Heart right ventricle (tissue), 16 donors: Measurements from ENCODE around the gene ERVV-1. TPM values are rescaled to one million over a fixed set of nuclear protein-coding genes. Genes with fewer than 3 reads are reported as not detected.

Source experiments
- ATAC-seq, 8 donors: fragments of 200-7000 bp; cut with Tn5 transposase; one replicate each; pipeline ENCODE4 v1.9.1; 2020; ENCODE audit warnings: mild to moderate bottlenecking in 8 of 8, moderate library complexity in 8 of 8, moderate number of reproducible peaks in 1 of 8
- DNase-seq, 2 donors: peaks; one replicate each; pipeline ENCODE4 v3.0.0-alpha.2; 2020
- H3K27ac ChIP-seq, 10 donors: fragments of 200-600 bp; sonication (generic) in 2 of 10; one replicate each; pipeline versions ENCODE4 v1.5.0 to v1.8.0; 2020 to 2022; ENCODE audit warnings: mild to moderate bottlenecking in 3 of 10
- H3K27me3 ChIP-seq, 7 donors: fragments of 200-600 bp; one replicate each; pipeline ENCODE4 v1.8.0; 2021 to 2022; ENCODE audit warnings: mild to moderate bottlenecking in 2 of 7
- H3K36me3 ChIP-seq, 9 donors: fragments of 200-600 bp; sonication (generic) in 1 of 9; one replicate each; pipeline versions ENCODE4 v1.5.0 to v1.8.0; 2020 to 2022; ENCODE audit warnings: mild to moderate bottlenecking in 2 of 9
- H3K4me1 ChIP-seq, 9 donors: fragments of 200-600 bp; sonication (generic) in 1 of 9; one replicate each; pipeline versions ENCODE4 v1.5.0 to v1.8.0; 2020 to 2022; ENCODE audit warnings: mild to moderate bottlenecking in 4 of 9
- H3K4me3 ChIP-seq, 10 donors: fragments of 200-600 bp; sonication (generic) in 2 of 10; one replicate each; pipeline versions ENCODE4 v1.5.0 to v1.8.0; 2020 to 2022; ENCODE audit warnings: mild to moderate bottlenecking in 7 of 10, moderate library complexity in 2 of 10
- H3K9me3 ChIP-seq, 11 donors: fragments of 200-600 bp in 10 of 11; sonication (generic) in 2 of 11; one replicate each; pipeline versions ENCODE4 v1.5.0 to v1.8.0; 2013 to 2022; ENCODE audit warnings: mild to moderate bottlenecking in 2 of 11, control low read depth in 1 of 11, moderate library complexity in 1 of 11
- CTCF ChIP-seq, 9 donors: fragments of 200-600 bp; sonication (generic) in 2 of 9; IDR thresholded peaks; one replicate each; pipeline versions ENCODE4 v1.5.0 to v1.8.0; 2021 to 2022; ENCODE audit warnings: antibody characterized with exemption in 9 of 9, mild to moderate bottlenecking in 5 of 9, moderate library complexity in 1 of 9
- WGBS, 2 donors: extraction: QIAGEN DNeasy Blood & Tissue Kit; methylation state at CpG; one replicate each; pipeline ENCODE4 v1.1.7; 2013; ENCODE audit warnings: inconsistent platforms in 1 of 2; 5-methylcytosine and 5-hydroxymethylcytosine counted together
- intact Hi-C, 10 donors: fragments of 100-400 bp; cut with DNase I; formaldehyde crosslinking; loops; one replicate each; pipeline versions ENCODE4 v1.11.1 to v1.14.2; 2022
- polyA plus RNA-seq, 2 donors: library from polyadenylated mRNA; stranded (reverse); fragments of 200-250 nt; gene quantifications; one replicate each; pipeline ENCODE4 v1.2.3, GENCODE V29; 2013
- total RNA-seq, 10 donors: library from RNA; stranded (reverse); fragmentation: NEBNext Ultra II Directional in 3 of 10; extraction: Animal tissue kit (Norgen Biotek cat#: 25700) in 3 of 10; gene quantifications; one replicate each; pipeline versions ENCODE4 v1.2.1 to v1.2.4, GENCODE V29; 2021 to 2023
- donor health status: Arrhythmogenic right ventricular cardiomyopathy.
- donor health status: ischemic (EF 13 %, LVEDD 7.1; RV severe dilation, severe dysfunction).
- donor health status: healthy with polysubstance abuse.
- donor health status: DM: no; HTN: yes; CAD: no.
- donor health status: DM: no; HTN: no; CAD: no.
- donor health status: ischemic (EF 25% LVEDD 6.9; RV normal size, moderate dysfunction).
- donor health status: ischemic (EF 25% LVEDD 5.7; RV mildly dilated, moderate dysfunction).
- donor health status: healthy.
- donor health status: DM: yes; HTN: yes; CAD: no.
- donor health status: Ischemic cardiomyopathy.
- donor health status: ischemic (EF 35%, LVEDD 5.7; RV mildly dilated, moderate dysfunction).
- donor health status: nonischemic (EF 11% LVEDD 7.7; RV severe dilation, severe dysfunction).
- donor health status: DM: yes; HTN: yes; CAD: no.
- donor health status: PGD.
- donor health status: ischemic (EF 29% LVEDD 5.4; RV normal size, mild dysfunction).
- donor health status: nonischemic (EF 23%, LVEDD 6.1; RV moderate dilation, normal function).

ERVV-1 gene
- total and polyA plus RNA-seq, 12 donors = 0.03 to 0.19 TPM; not detected in 10

DNA sequence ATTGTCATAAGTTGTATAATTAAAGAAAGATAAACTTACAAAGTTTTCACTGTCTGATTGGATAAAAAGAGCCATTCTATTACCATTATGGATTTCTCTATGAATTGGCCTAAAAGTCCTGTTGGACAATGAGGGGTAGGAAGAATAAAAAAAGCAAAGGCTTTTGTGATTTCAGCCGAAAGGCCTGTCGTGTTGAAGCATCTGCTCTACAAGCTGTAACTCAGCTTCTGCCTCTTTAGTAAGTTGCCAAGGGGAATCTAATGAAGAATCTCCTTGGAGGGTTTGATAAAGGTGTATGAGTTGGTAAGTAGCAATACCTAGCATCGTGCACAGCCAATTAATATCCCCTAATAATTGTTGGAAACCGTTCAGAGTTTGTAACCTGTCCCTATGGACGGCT is 25.2 kb upstream of the ERVV-1 start:
- Histone ChIP-seq H3K9me3 (peaks cover 0 to 40% (median 0%) of the 10 kb centered on the region in 11 donors), H3K27me3 (no peaks in the 10 kb centered on the region), H3K27ac (no peak overlapping the region), H3K4me3 (no peak overlapping the region), H3K4me1 (peaks cover 0 to 16% (median 8%) of the 10 kb centered on the region in 9 donors), H3K36me3 (peaks cover 0 to 49% (median 14%) of the 10 kb centered on the region in 9 donors)
- ATAC-seq (no peak), DNase-seq (no peak)
- WGBS, 2 donors = 91 to 94% methylated on average over 5 of the region's 5 CpGs
- TF ChIP-seq CTCF (IDR thresholded peaks at IDR 0.05) = no peak
- intact Hi-C loops = no loop called here

- H3K4me1 ChIP-seq = peaks cover 0 to 20% (median 8%) of the 10 kb centered on the region in 9 donors
- WGBS, 2 donors = 92 to 95% methylated on average over 16 of the region's 16 CpGs
- DNase-seq (no peak), ATAC-seq (no peak)
- intact Hi-C loops = loop anchor here in 1 of 10 donors (10.0 kb wide), 1 partner anchor 204 kb away; the partner anchor contains the start of gene ZNF665
- H3K27me3 ChIP-seq = no peaks in the 10 kb centered on the region
- H3K4me3 ChIP-seq = no peak overlapping the region
- no peak overlapping the region for H3K27ac ChIP-seq
- peaks cover 0 to 19% (median 0%) of the 10 kb centered on the region in 11 donors for H3K9me3 ChIP-seq
- H3K36me3 ChIP-seq = peaks cover 0 to 38% (median 7%) of the 10 kb centered on the region in 9 donors
- no peak for TF ChIP-seq CTCF (IDR thresholded peaks at IDR 0.05)
Observed at GRCh38 chr19:52990759-52991418, 22.8 kb upstream of the ERVV-1 start.

DNA sequence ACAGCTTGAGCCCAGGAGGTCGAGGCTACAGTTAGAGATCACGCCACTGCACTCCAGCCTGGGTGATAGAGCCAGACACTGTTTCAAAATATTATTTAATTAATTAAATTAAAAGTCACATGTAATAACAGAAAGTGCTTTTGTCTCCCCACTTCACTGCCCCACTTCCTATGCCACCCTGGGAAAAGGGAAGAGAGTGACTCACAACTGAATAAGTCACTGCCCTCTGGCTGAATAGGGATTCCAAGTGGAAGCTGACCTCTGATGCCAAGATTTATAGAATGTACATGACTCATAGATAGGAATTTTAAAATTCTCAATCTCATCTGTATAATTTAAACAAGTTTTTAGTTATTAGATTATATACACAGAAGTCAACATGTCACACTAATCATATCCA is 22.2 kb upstream of the ERVV-1 start:
- ATAC-seq (no peak), DNase-seq (no peak)
- Histone ChIP-seq H3K27ac (peak overlapping the region in 1 of 10 donors; percentile 65), H3K36me3 (peaks cover 0 to 32% (median 1%) of the 10 kb centered on the region in 9 donors), H3K4me3 (no peak overlapping the region), H3K4me1 (peaks cover 0 to 20% (median 8%) of the 10 kb centered on the region in 9 donors), H3K9me3 (peaks cover 0 to 14% (median 0%) of the 10 kb centered on the region in 11 donors), H3K27me3 (no peaks in the 10 kb centered on the region)
- WGBS, 2 donors = 72 to 93% methylated on average over 2 of the region's 2 CpGs
- TF ChIP-seq CTCF (IDR thresholded peaks at IDR 0.05) = no peak
- intact Hi-C loops = loop anchor here in 1 of 10 donors (10.0 kb wide), 1 partner anchor 203 kb away; the partner anchor contains the start of gene ZNF665

- H3K27me3 ChIP-seq = no peaks in the 10 kb centered on the region
- DNase-seq (peak; percentile 5 to 22), ATAC-seq (peak; percentile 8 to 52 (median 29))
- H3K36me3 ChIP-seq = peaks cover 0 to 25% (median 0%) of the 10 kb centered on the region in 9 donors
- H3K4me3 ChIP-seq = peak overlapping the region; percentile 29 to 68 (median 56)
- peak overlapping the region in 9 of 10 donors; percentile 40 to 71 (median 55) for H3K27ac ChIP-seq
- H3K9me3 ChIP-seq = peaks cover 0 to 13% (median 0%) of the 10 kb centered on the region in 11 donors
- H3K4me1 ChIP-seq = peaks cover 0 to 20% (median 8%) of the 10 kb centered on the region in 9 donors
- TF ChIP-seq CTCF (IDR thresholded peaks at IDR 0.05) = no peak
- intact Hi-C loops = loop anchor here in 2 of 10 donors (2.0 to 10.0 kb wide), 2 partner anchors 30 to 202 kb away; partner anchors contain the start of genes ZNF665 (in 1 of the 2) and ZNF816 (in 1 of the 2)
- 21% methylated on average over 26 of the region's 26 CpGs for WGBS, 2 donors
Observed at GRCh38 chr19:52992109-52993004, 21.4 kb upstream of the ERVV-1 start.
